KOPT-K1 (cell line): ENCODE data around the gene PKN2.
A peak's percentile ranks its signal among the peaks of the same experiment; 100 is the strongest.

Experiments
- H3K27ac ChIP-seq: fragments of 200-600 bp; sonication (generic); 2 replicates; pipeline ENCODE4 v1.5.1; 2016; ENCODE audit warnings: antibody characterized with exemption, mild to moderate bottlenecking, low read depth, low read length; ENCODE audit not compliant: poor library complexity, severe bottlenecking
- H3K36me3 ChIP-seq: fragments of 200-600 bp; sonication (generic); 2 replicates; pipeline ENCODE4 v1.5.1; 2017; ENCODE audit warnings: antibody characterized with exemption, mild to moderate bottlenecking, low read length, moderate library complexity; ENCODE audit not compliant: insufficient read depth
- H3K9me3 ChIP-seq: fragments of 200-600 bp; sonication (generic); 2 replicates; pipeline ENCODE4 v1.5.1; 2017; ENCODE audit warnings: antibody characterized with exemption, low read length, mild to moderate bottlenecking; ENCODE audit not compliant: insufficient read depth, poor library complexity, severe bottlenecking

Gene PKN2

DNA sequence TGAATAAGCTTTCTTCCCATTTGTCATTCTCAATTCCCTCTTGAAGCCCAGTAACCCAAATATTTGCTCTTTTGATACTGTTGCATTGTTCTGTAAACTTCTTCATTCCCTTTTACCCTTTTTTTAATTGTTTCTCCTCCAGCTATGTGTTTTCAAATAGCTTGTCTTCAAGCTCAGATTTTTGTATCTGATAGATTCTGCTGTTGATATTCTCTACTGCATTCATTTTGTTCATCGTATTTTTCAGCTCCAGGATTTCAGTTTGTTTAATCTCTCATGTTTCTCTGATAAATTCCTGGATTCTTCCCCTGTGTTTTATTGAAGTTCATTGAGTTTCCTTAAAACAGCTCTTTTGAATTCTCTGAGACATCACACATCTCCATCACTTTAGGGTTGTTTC is 51.8 kb downstream of the PKN2 start:
- Histone ChIP-seq H3K36me3 (peaks cover 4% of the 10 kb centered on the region; the same call in 1 of the 2 replicates), H3K27ac (no peak overlapping the region), H3K9me3 (peaks cover 26% of the 10 kb centered on the region)

DNA sequence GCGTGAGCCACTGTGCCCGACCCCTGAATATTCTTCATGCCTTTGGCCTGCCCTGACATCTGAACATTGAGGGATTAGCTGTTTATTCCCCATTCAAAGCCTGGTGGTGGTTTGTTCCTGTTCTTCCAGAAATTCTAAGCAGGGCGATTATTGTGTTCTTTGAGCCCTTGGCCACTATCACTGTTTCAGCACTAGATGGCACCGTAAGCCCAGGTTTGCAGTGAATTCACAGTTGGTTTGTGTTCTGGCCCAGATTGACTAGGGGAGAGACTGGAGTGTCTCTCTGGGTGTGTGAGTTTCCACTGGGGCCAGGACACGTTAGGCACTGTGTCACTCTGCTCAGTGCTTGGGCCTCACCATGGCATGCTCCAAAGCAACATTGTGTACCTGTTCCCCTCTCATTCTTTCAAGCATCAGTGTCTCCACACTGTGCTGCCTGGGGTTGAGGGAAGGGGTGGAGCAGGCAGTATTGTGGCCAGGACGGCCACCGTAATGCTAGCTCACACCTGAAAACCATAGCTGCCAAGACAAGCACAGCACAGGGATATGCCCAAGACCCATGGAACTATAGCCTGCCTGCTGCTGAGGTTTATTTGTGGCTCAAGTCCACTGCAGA is 52.7 kb downstream of the PKN2 start:
- Histone ChIP-seq H3K9me3 (peaks cover 26% of the 10 kb centered on the region), H3K36me3 (peaks cover 4% of the 10 kb centered on the region; the same call in 1 of the 2 replicates), H3K27ac (no peak overlapping the region)

DNA sequence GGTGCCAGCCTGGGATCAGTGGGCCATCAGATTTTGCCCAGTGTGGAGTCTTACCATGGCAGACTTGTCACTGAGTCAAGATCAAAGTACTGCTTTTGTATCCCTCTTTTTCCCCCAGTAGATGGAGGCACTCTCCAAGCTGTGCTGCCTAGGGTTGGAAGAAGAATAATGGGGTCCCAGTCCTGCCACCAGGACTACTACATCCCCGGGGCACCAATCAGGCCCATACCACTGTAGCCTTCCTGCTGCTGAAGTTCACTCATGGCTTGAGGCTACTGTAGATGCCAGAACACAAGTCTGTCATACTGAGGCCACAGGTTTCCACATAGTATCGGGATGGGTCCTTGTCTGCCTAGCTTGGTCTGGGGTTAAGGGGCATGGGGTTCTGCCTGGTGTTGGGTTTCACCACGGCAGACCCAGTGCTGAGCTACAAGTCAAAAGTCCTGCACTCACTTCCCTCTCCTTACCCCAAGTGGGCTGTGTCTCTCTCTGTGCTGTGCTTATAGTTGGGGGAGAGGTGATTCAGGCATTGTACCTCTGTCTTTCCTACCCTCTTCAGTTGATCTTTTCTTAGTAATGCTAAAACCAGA is 53.4 kb downstream of the PKN2 start:
- Histone ChIP-seq H3K9me3 (peaks cover 26% of the 10 kb centered on the region), H3K36me3 (peaks cover 7% of the 10 kb centered on the region), H3K27ac (no peak overlapping the region)

DNA sequence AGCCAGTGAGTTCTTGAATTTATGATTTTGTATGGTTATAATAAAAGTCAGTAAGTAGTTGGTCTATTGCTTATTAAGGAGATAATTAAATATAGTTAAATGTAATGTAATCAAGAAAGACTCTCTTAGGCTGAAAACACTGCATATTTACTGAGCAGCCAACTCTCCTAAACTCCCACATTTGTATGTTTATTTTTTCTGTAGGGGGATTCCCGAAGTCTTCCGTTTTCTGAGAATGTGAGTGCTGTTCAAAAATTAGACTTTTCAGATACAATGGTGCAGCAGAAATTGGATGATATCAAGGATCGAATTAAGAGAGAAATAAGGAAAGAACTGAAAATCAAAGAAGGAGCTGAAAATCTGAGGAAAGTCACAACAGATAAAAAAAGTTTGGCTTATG is 56.7 kb downstream of the PKN2 start:
- Histone ChIP-seq H3K27ac (no peak overlapping the region), H3K9me3 (peaks cover 3% of the 10 kb centered on the region), H3K36me3 (peaks cover 27% of the 10 kb centered on the region)

DNA sequence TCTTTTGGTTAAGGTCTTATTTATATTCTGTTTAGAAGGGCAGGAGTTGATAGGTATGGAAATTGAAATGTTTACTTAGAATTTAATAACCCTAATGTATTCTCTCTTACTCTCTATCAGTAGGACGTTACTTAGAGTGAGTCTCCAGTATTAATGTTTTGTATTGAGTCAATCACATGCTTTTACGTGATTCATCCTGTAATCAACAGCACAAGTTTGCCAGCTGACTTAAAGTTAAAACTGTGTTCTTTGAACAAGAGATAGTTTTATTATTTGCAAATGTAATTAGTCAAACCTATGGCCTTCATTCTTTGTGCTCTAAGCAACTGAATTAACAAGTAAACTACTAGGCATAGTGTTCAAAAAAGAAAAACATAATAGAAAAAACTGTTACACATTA is 57.3 kb downstream of the PKN2 start:
- peaks cover 30% of the 10 kb centered on the region for H3K36me3 ChIP-seq
- no peaks in the 10 kb centered on the region for H3K9me3 ChIP-seq
- H3K27ac ChIP-seq: no peak overlapping the region

DNA sequence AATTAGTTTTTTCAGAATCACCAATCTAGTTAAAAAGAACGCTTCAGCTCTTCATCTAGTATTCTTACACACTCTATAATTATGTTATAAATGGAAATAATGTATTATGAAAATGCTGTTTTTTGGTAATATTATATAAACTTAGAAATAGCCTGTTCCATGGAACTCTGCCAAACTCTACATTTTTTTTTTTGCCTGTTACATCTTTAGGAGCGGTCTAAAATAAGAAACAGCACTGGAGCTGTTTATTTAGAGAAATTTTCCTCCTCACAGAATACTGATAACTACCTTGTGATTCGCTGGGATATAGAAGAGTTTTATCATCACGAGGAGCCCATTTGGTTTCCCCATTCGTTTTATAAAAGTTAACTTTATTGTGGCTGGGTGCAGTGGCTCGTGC is 58.5 kb downstream of the PKN2 start:
- H3K27ac ChIP-seq: no peak overlapping the region
- no peaks in the 10 kb centered on the region for H3K9me3 ChIP-seq
- peaks cover 35% of the 10 kb centered on the region for H3K36me3 ChIP-seq

DNA sequence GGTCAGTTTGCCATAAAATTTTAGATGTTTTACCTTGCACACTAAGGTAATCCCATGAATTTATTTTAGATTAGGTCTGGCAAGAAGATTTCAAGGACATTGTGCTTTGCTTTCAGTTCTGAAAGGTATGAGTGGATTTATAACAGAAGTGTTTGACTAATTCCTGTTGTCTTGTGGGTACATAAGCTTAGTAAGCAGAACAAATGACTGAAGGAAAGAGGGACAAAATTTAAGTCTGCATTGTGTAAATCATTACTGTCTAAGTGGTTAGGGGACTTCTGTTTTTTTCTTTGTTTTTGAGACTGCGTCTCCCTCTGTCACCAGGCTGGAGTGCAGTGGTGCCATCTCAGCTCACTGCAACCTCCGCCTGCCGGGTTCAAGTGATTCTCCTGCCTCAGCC is 60.1 kb downstream of the PKN2 start:
- no peak overlapping the region for H3K27ac ChIP-seq
- no peaks in the 10 kb centered on the region for H3K9me3 ChIP-seq
- peaks cover 35% of the 10 kb centered on the region for H3K36me3 ChIP-seq

DNA sequence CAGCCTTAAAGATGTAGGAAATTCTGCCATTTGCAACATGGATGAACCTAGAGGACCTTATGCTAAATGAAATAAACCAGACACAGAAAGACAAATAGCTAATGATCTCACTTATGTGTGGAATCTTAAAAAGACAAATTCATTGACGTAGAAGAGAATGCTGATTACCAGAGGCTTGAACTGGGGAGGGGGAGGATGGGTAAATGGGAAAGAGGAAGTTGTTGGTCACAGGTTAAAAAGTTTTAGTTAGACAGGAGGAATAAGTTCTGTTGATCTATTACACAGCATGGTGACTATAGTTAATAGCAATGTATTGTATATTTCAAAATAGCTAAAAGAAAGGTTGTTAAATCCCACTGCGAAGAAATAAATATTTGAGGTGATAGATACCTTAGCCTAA is 62.8 kb downstream of the PKN2 start:
- H3K9me3 ChIP-seq: no peaks in the 10 kb centered on the region
- no peak overlapping the region for H3K27ac ChIP-seq

DNA sequence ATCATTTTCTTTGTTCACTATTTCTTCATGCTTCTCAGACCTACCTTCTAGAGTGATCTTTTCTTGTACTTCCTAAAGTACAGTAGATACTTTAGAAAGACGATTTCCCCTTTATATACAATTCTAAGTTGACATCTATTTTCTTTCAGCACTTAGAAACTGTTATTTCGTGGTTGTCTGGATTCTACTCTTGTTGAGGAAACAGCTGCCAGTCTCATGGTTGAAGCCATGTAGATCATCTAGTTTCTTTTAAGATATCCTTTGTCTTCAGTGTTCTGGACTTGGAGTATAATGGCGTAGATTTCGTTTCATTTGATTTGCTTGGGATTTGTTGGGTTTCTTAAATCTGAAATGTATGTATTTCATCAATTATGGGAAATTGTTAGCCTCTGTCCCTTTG is 67.6 kb downstream of the PKN2 start:
- H3K27ac ChIP-seq: peak overlapping the region; percentile 2
- H3K9me3 ChIP-seq: no peaks in the 10 kb centered on the region
- H3K36me3 ChIP-seq: peaks cover 26% of the 10 kb centered on the region

More for the DNA sequence above, 62.8 kb downstream of the PKN2 start:
- peaks cover 39% of the 10 kb centered on the region for H3K36me3 ChIP-seq

DNA sequence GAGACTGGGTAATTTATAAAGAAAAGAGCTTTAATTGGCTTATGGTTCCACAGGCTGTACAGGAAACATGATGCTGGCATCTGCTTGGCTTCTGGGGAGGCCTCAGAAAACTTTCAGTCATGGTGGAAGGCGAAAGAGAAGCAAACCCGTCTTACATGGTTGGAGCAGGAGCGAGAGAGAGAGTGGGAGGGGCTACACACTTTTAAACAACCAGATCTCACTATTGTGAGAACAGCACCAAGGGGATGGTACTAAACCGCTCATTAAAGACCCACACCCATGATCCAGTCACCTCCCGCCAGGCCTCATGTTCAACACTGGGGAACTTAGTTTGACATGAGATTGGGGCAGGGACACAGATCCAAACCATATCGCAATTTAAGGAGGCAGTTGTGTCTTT is 69.4 kb downstream of the PKN2 start:
- Histone ChIP-seq H3K9me3 (no peaks in the 10 kb centered on the region), H3K27ac (no peak overlapping the region), H3K36me3 (peaks cover 36% of the 10 kb centered on the region)

DNA sequence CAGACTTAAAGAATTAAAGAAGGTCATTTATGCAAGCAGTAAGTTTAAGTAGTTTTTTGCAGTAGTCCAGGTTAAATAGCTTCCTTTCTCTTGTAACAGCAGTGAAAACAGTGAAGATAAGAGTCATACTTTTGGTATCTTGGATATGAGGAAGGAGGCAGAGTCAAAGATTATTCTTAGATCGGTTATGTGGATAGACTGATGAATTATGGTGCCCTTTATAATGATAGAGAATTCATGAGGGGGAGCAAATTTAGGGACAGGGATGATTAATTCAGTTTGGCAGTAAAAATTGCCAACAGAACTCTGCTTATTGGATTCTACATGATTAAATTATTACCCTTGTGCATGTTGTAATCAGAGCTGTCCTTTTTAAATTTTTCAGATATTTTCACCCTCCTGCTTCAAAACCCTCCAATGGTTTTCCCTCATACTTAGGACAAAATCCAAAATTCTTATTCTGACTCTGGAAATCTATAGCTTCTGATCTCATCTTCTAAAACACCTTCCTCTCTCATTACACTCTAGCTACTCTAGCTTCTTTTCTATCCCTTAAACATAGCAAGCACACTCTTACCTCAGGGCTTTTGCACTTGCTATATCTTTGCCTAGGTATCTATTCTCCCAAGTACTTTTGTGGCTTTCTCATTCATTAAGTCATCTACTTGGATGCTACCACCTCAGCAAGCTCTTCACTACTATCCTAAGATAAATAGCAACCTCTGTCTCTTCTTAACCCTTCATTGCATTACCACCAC is 79.8 kb downstream of the PKN2 start:
- Histone ChIP-seq H3K27ac (no peak overlapping the region), H3K36me3 (peaks cover 60% of the 10 kb centered on the region), H3K9me3 (no peaks in the 10 kb centered on the region)

DNA sequence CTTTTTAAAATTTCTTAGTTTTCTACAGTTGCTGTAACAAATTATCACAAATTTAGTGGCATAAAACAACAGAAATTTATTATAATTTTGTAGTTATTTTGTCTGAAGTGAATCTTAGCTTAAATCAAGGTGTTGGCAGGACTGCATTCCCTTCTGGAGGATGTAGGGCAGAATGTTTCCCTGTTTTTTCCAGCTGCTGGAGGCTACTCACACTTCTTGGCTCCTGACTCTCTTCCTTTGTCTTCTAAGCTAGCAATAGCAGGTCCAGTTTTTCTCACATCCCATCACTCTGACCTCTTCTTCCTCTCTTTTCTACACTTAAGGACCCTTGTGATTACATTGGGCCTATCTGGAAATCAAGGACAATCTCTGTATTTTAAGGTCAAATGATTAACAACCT is 84.1 kb downstream of the PKN2 start:
- peaks cover 62% of the 10 kb centered on the region for H3K36me3 ChIP-seq
- H3K27ac ChIP-seq: no peak overlapping the region
- H3K9me3 ChIP-seq: no peaks in the 10 kb centered on the region

DNA sequence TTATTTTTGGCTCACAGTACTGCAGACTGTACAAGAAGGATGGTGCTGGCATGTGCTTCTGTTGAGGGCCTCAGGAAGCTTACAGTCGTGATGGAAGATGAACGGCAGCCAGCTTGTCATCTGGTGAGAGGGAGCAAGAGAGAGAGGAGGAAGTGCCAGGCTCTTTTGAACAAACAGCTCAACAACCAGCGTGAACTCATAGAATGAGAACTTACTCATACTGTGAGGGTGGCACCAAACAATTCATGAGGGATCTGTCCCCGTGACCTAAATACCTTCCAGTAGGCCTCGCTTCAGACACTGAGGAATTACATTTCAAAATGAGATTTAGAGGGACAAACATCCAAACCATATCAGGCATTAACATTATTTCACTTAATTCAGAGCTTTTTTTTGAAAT is 84.7 kb downstream of the PKN2 start:
- no peak overlapping the region for H3K27ac ChIP-seq
- no peaks in the 10 kb centered on the region for H3K9me3 ChIP-seq
- H3K36me3 ChIP-seq: peaks cover 62% of the 10 kb centered on the region

DNA sequence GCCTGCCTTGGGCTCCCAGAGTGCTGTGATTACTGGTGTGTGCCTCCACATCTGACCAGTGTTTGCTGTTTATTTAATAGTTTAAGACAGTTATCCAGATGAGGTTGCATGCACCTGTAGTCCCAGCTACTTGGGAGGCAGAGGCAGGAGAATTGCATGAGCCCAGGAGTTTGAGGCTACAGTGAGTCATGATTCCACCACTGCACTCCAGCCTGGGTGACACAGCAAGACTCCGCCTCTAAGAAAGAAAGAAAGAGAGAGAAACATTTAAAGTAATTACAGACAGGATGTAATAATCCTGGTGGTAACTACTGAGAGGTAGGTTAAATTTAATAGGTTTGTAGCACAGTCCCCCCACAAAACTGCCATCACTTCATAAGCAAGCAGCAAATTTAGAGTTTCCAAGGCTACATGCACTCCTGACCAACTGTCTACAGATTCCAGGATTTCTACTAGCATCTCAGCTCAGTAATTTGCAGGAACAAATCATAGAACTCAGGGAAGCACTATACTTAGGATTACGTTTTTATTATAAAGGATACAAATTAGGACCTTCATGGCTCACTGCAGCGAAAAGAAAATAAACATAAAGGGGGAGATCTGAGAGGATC is 89.6 kb downstream of the PKN2 start:
- peaks cover 78% of the 10 kb centered on the region for H3K36me3 ChIP-seq
- H3K27ac ChIP-seq: no peak overlapping the region
- H3K9me3 ChIP-seq: no peaks in the 10 kb centered on the region

DNA sequence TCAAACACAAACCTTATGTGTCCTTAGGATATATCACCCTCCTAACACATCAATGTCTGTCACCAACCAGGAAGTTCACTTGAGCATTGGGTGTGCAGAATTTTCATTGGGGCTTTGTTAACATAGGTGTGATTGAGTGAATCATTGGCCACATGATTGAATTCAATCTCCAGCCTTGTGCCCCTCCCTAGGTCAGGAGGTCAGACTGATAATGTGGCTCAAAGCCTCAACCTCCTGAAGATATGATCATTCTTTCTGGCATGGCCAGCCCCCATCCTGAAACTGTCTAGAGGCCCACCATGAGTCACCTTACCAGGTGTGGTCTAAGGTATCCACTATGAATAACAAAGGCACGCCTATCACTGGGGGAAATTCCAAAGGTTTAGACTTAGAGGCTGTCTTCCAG is 90.1 kb downstream of the PKN2 start:
- no peaks in the 10 kb centered on the region for H3K9me3 ChIP-seq
- no peak overlapping the region for H3K27ac ChIP-seq
- peaks cover 79% of the 10 kb centered on the region for H3K36me3 ChIP-seq
